GM13977 (cell line): Measurements from ENCODE around the gene GYPC.

Experiments used
- DNase-seq: peaks from one replicate; pipeline ENCODE4 v3.0.0; 2012; ENCODE audit warnings: low spot score
- CTCF ChIP-seq: IDR thresholded peaks from 2 replicates; pipeline ENCODE4 v1.5.1; 2012; ENCODE audit warnings: mild to moderate bottlenecking, control low read depth; ENCODE audit not compliant: insufficient read depth; ENCODE audit errors: extremely low read depth, missing control alignments
- in situ Hi-C: fragments of 300-500 bp; cut with MboI; formaldehyde crosslinking; loops from one replicate; pipeline ENCODE4 v1.12.0; 2022; ENCODE audit warnings: low sequenced_read_pairs, low pct_unique_long_range_greater_than_20kb, mixed read lengths, inconsistent platforms; ENCODE audit not compliant: unreplicated experiment

The GYPC gene

GRCh38 chr2:126655500-126656430 is at the start of gene GYPC:
TSS of gene GYPC (plus strand) at chr2:126656158. CDS start at chr2:126656264, 106 bp downstream.
- TF ChIP-seq CTCF: no peak
- in situ Hi-C loops: no loop called here
- peak; percentile 84 for DNase-seq

GRCh38 chr2:126614524-126615227 is 41.3 kb upstream of the GYPC start:
- TF ChIP-seq CTCF: no peak
- in situ Hi-C loops: no loop called here
- no peak for DNase-seq

- in situ Hi-C loops: no loop called here
These were observed 39.3 kb upstream of the GYPC start for GRCh38 chr2:126616606-126617069.

GRCh38 chr2:126620302-126620701 is 35.7 kb upstream of the GYPC start:
- no peak for TF ChIP-seq CTCF
- no peak for DNase-seq
- in situ Hi-C loops: no loop called here

More at GRCh38 chr2:126616606-126617069, 39.3 kb upstream of the GYPC start:
- TF ChIP-seq CTCF: no peak
- no peak for DNase-seq

- no peak for DNase-seq
- in situ Hi-C loops: no loop called here
These were observed 33.0 kb upstream of the GYPC start for GRCh38 chr2:126623000-126623399.

More at GRCh38 chr2:126623000-126623399, 33.0 kb upstream of the GYPC start:
- no peak for TF ChIP-seq CTCF
